Tibial nerve (tissue), 3 donors: ENCODE results near the gene CCDC85C.

Experiments used
- POLR2A ChIP-seq, 2 donors: fragments of 450-650 bp; IDR thresholded peaks; one replicate each; pipeline ENCODE4 v1.6.1; 2017; ENCODE audit warnings: antibody characterized with exemption in 2 of 2, mild to moderate bottlenecking in 2 of 2, moderate library complexity in 2 of 2
- TF ChIP-seq, protein P1 (sequence below), 5 experiments: fragments of 200-600 bp in 3 of 5; fragments of 450-650 bp in 2 of 5; sonication (generic) in 3 of 5; IDR thresholded peaks; one replicate each; pipeline ENCODE4 v1.5.1; 2016 to 2019; ENCODE audit warnings: antibody characterized with exemption in 5 of 5, mild to moderate bottlenecking in 3 of 5, moderate library complexity in 2 of 5

DNA sequence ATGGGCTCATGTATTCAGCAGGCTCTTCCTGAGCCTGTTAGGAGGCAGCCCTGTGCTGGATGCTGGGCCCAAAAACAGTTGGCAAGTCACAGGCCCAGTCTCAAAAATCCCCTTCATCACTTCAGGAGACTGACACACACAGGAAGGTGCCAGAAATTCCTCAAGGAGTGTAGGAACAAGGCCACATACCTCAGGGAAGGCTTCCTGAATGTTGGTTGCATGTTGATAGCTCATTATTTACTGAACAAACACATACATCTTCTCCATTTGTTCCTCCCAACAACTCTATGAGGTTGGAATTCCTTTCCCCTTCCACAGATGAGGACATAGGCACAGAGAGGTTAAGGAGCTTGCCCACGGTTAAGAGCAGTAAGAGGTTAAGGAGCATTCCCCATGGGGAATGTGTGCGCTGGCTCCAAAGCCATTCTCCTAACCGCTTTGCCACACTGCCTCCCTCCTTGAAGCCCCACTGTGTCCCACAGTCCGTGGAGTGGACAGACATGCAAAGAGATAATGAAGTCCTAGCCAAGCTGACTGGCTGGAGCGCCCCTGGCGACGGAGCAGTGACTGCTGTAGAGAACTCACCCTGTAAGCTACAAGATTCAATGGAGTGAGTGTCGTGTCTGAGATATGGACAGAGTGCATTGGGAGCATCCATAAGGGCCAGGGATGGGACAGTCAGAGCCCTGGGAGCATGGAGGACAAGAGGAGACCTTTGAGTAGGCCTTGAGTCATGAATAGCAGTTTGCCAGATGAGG lies 44.2 kb upstream of the CCDC85C start:
- TF ChIP-seq, protein P1, sequence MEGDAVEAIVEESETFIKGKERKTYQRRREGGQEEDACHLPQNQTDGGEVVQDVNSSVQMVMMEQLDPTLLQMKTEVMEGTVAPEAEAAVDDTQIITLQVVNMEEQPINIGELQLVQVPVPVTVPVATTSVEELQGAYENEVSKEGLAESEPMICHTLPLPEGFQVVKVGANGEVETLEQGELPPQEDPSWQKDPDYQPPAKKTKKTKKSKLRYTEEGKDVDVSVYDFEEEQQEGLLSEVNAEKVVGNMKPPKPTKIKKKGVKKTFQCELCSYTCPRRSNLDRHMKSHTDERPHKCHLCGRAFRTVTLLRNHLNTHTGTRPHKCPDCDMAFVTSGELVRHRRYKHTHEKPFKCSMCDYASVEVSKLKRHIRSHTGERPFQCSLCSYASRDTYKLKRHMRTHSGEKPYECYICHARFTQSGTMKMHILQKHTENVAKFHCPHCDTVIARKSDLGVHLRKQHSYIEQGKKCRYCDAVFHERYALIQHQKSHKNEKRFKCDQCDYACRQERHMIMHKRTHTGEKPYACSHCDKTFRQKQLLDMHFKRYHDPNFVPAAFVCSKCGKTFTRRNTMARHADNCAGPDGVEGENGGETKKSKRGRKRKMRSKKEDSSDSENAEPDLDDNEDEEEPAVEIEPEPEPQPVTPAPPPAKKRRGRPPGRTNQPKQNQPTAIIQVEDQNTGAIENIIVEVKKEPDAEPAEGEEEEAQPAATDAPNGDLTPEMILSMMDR (IDR thresholded peaks at IDR 0.05): no peak
- TF ChIP-seq POLR2A (IDR thresholded peaks at IDR 0.05): no peak
